ACC112 (cell line): ENCODE results near the gene SLC39A11.

Experiments used
- H2AFZ ChIP-seq: fragments of 200-600 bp; sonication (generic); one replicate; pipeline ENCODE4 v1.6.0; 2017; ENCODE audit warnings: antibody characterized with exemption, low read length; ENCODE audit not compliant: unreplicated experiment
- H3K27ac ChIP-seq: fragments of 200-600 bp; sonication (generic); 2 replicates; pipeline ENCODE4 v1.5.1; 2014; ENCODE audit warnings: low read depth, mild to moderate bottlenecking, antibody characterized with exemption, low read length, moderate library complexity
- H3K27me3 ChIP-seq: fragments of 200-600 bp; sonication (generic); 2 replicates; pipeline ENCODE4 v1.6.1; 2014; ENCODE audit warnings: mild to moderate bottlenecking, antibody characterized with exemption, low read length, moderate library complexity, mixed read lengths; ENCODE audit not compliant: insufficient read depth
- H3K36me3 ChIP-seq: fragments of 200-600 bp; sonication (generic); 2 replicates; pipeline ENCODE4 v1.6.1; 2016; ENCODE audit warnings: mild to moderate bottlenecking, antibody characterized with exemption, low read length, moderate library complexity, mixed read lengths; ENCODE audit not compliant: insufficient read depth
- H3K4me1 ChIP-seq: fragments of 200-600 bp; sonication (generic); one replicate; pipeline ENCODE4 v1.6.1; 2016; ENCODE audit warnings: low read length, mixed read lengths; ENCODE audit not compliant: insufficient read depth, unreplicated experiment, control insufficient read depth
- H3K4me3 ChIP-seq: fragments of 200-600 bp; sonication (generic); 2 replicates; pipeline ENCODE4 v1.5.1; 2014; ENCODE audit warnings: mild to moderate bottlenecking, low read depth, low read length
- H3K79me2 ChIP-seq: fragments of 200-600 bp; sonication (generic); one replicate; pipeline ENCODE4 v1.6.0; 2016; ENCODE audit warnings: low read length; ENCODE audit not compliant: control insufficient read depth, unreplicated experiment, insufficient read depth

The SLC39A11 gene

DNA sequence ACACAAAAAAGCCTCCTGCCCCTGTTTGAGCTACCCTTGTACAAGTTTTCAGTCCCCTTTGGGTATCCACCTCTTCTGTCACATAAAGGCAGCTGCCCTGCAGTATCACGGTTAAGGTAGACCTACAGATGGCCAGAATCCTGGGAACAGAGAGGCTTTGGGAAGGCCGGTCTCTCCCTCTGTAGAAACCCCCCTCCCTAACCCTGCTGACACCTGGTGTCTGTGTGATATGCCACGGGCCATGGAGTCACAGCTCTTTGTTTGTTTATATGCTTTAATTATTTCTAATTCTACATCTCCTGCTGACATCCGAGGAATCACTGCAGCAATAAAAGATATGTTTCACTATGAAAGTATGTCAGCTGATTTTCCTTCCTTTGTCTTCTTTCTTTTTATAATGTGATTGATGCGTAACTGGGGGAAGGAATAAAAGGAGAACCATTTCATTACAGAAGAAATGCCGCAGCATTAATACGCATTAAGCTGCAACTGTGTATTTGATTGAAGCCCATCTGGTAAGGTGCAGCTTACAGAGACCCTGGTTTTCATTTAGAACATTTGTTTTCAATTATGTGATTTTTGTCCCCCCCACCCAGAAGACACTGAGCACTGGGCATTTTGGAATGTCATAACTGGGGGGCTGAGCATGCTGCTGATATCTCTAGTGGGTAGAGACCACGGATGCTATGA lies 142.1 kb downstream of the SLC39A11 start:
- Histone ChIP-seq H3K4me1 (no peaks in the 10 kb centered on the region), H3K79me2 (no peaks in the 10 kb centered on the region), H3K27me3 (no peaks in the 10 kb centered on the region), H3K36me3 (no peaks in the 10 kb centered on the region), H3K27ac (no peak overlapping the region), H2AFZ (no peak overlapping the region), H3K4me3 (no peak overlapping the region)

GRCh38 chr17:72948115-72948514 lies 144.4 kb downstream of the SLC39A11 start:
- Histone ChIP-seq H3K4me3 (no peak overlapping the region), H2AFZ (no peak overlapping the region), H3K27ac (no peak overlapping the region), H3K4me1 (no peaks in the 10 kb centered on the region), H3K36me3 (no peaks in the 10 kb centered on the region), H3K27me3 (no peaks in the 10 kb centered on the region), H3K79me2 (no peaks in the 10 kb centered on the region)

DNA sequence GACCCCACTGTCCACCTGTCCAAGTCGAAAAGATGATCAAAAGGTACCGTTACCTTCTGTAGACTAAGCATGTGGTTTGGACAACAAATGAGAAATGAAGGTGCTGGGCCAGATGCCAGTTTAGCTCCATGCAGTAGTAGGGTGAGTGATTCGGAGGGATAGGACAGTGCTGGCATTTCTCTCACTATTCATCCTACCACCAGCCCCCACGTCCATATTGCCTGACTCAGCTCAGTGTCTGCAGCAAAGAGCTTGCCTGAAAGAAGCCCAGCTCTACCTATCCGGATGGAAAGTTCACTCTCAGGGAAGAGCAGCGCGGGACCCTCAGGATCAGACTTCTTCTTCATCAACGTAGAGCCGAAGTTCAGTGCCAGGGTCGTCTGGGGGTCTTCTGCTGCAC lies 145.0 kb downstream of the SLC39A11 start:
- Histone ChIP-seq H2AFZ (no peak overlapping the region), H3K79me2 (no peaks in the 10 kb centered on the region), H3K4me1 (no peaks in the 10 kb centered on the region), H3K27me3 (no peaks in the 10 kb centered on the region), H3K27ac (no peak overlapping the region), H3K36me3 (no peaks in the 10 kb centered on the region), H3K4me3 (no peak overlapping the region)

GRCh38 chr17:72946696-72947095 lies 145.8 kb downstream of the SLC39A11 start:
- H3K4me3 ChIP-seq = no peak overlapping the region
- no peaks in the 10 kb centered on the region for H3K4me1 ChIP-seq
- H3K27ac ChIP-seq = no peak overlapping the region
- H3K36me3 ChIP-seq = no peaks in the 10 kb centered on the region
- no peaks in the 10 kb centered on the region for H3K27me3 ChIP-seq
- no peak overlapping the region for H2AFZ ChIP-seq
- no peaks in the 10 kb centered on the region for H3K79me2 ChIP-seq

GRCh38 chr17:72946156-72946555 lies 146.3 kb downstream of the SLC39A11 start:
- no peaks in the 10 kb centered on the region for H3K4me1 ChIP-seq
- H3K27ac ChIP-seq = no peak overlapping the region
- H3K79me2 ChIP-seq = no peaks in the 10 kb centered on the region
- no peaks in the 10 kb centered on the region for H3K27me3 ChIP-seq
- H3K36me3 ChIP-seq = no peaks in the 10 kb centered on the region
- no peak overlapping the region for H2AFZ ChIP-seq
- H3K4me3 ChIP-seq = no peak overlapping the region

GRCh38 chr17:72945473-72945872 lies 147.0 kb downstream of the SLC39A11 start:
- no peak overlapping the region for H2AFZ ChIP-seq

GRCh38 chr17:72943826-72944689 lies 148.4 kb downstream of the SLC39A11 start:
- Histone ChIP-seq H3K79me2 (no peaks in the 10 kb centered on the region), H3K4me3 (no peak overlapping the region), H3K27me3 (no peaks in the 10 kb centered on the region), H3K36me3 (no peaks in the 10 kb centered on the region), H2AFZ (no peak overlapping the region), H3K4me1 (no peaks in the 10 kb centered on the region), H3K27ac (no peak overlapping the region)

More at GRCh38 chr17:72945473-72945872, 147.0 kb downstream of the SLC39A11 start:
- no peaks in the 10 kb centered on the region for H3K36me3 ChIP-seq
- no peaks in the 10 kb centered on the region for H3K27me3 ChIP-seq
- H3K79me2 ChIP-seq = no peaks in the 10 kb centered on the region
- H3K4me1 ChIP-seq = no peaks in the 10 kb centered on the region
- no peak overlapping the region for H3K27ac ChIP-seq
- H3K4me3 ChIP-seq = no peak overlapping the region

GRCh38 chr17:72942579-72942978 lies 149.9 kb downstream of the SLC39A11 start:
- Histone ChIP-seq H3K79me2 (no peaks in the 10 kb centered on the region), H2AFZ (no peak overlapping the region), H3K27me3 (no peaks in the 10 kb centered on the region), H3K4me1 (no peaks in the 10 kb centered on the region), H3K27ac (no peak overlapping the region), H3K4me3 (no peak overlapping the region), H3K36me3 (no peaks in the 10 kb centered on the region)

- Histone ChIP-seq H3K27ac (no peak overlapping the region), H2AFZ (no peak overlapping the region), H3K79me2 (no peaks in the 10 kb centered on the region), H3K27me3 (no peaks in the 10 kb centered on the region), H3K36me3 (no peaks in the 10 kb centered on the region), H3K4me3 (no peak overlapping the region), H3K4me1 (no peaks in the 10 kb centered on the region)
Observed at GRCh38 chr17:72940496-72940895, 152.0 kb downstream of the SLC39A11 start.

DNA sequence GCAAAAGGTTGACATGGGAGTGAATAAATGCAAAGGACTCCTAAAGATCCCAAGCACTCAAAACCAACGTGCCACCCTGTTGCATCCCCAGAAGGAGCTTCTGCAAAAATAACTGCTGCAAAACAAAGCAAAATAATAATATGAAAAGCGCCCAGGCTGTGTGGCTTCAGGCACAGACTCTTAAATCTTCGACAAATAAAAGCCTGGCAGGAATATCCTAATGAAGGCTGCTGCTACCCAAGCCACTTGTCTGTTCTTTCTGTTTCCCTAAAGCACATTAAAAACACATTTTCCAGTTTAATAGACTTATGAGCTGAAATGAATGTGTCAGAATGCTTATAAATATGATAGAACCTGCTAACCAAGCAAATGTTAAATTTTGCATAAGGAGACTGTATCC lies 154.0 kb downstream of the SLC39A11 start:
- H3K27ac ChIP-seq = no peak overlapping the region
- H3K79me2 ChIP-seq = no peaks in the 10 kb centered on the region
- H2AFZ ChIP-seq = no peak overlapping the region
- no peaks in the 10 kb centered on the region for H3K4me1 ChIP-seq
- no peak overlapping the region for H3K4me3 ChIP-seq
- H3K36me3 ChIP-seq = no peaks in the 10 kb centered on the region
- no peaks in the 10 kb centered on the region for H3K27me3 ChIP-seq

GRCh38 chr17:72937707-72938106 lies 154.8 kb downstream of the SLC39A11 start:
- no peaks in the 10 kb centered on the region for H3K79me2 ChIP-seq
- no peak overlapping the region for H3K4me3 ChIP-seq
- no peak overlapping the region for H2AFZ ChIP-seq
- no peak overlapping the region for H3K27ac ChIP-seq
- H3K27me3 ChIP-seq = no peaks in the 10 kb centered on the region
- no peaks in the 10 kb centered on the region for H3K4me1 ChIP-seq
- no peaks in the 10 kb centered on the region for H3K36me3 ChIP-seq
